Right atrium auricular region (tissue), 2 donors: ENCODE measurements around the gene CPB1. TPM values are rescaled to one million over a fixed set of nuclear protein-coding genes. Genes with fewer than 3 reads are reported as not detected.
A peak's percentile ranks its signal among the peaks of the same experiment; 100 is the strongest.

ENCODE experiments used
- DNase-seq: peaks from one replicate; pipeline ENCODE4 v3.0.0-alpha.2; 2019; ENCODE audit warnings: low spot score
- H3K27ac ChIP-seq, 2 donors: fragments of 200-600 bp; sonication (generic); 1 replicate in 1 of 2; 2 replicates in 1 of 2; pipeline ENCODE4 v1.5.1; 2016 to 2019
- H3K27me3 ChIP-seq, 2 donors: fragments of 200-600 bp; sonication (generic); one replicate each; pipeline versions ENCODE4 v1.5.1 to v1.6.0; 2017 to 2019
- H3K36me3 ChIP-seq: fragments of 200-600 bp; sonication (generic); one replicate; pipeline ENCODE4 v1.5.1; 2016
- H3K4me1 ChIP-seq, 2 donors: fragments of 200-600 bp; sonication (generic); one replicate each; pipeline versions ENCODE4 v1.5.1 to v1.6.0; 2017 to 2019
- H3K4me3 ChIP-seq, 2 donors: fragments of 200-600 bp; sonication (generic); 1 replicate in 1 of 2; 2 replicates in 1 of 2; pipeline ENCODE4 v1.5.1; 2017 to 2019; ENCODE audit warnings: mild to moderate bottlenecking in 1 of 2, moderate library complexity in 1 of 2
- H3K9me3 ChIP-seq, 2 donors: fragments of 200-600 bp; sonication (generic); one replicate each; pipeline ENCODE4 v1.5.1; 2019
- total RNA-seq, 2 donors: library from RNA; depleted of rRNA; stranded (reverse); fragments of >200 nt; gene quantifications; one replicate each; pipeline ENCODE4 v1.1.0, GENCODE V29; 2016
- TF ChIP-seq, protein P1 (sequence below), 2 donors: fragments of 200-600 bp; sonication (generic); IDR thresholded peaks; one replicate each; pipeline ENCODE4 v1.5.1; 2019; ENCODE audit warnings: antibody characterized with exemption in 2 of 2

The CPB1 gene
- total RNA-seq, 2 donors from 2014 or later: 0.41 TPM; not detected in 1

DNA sequence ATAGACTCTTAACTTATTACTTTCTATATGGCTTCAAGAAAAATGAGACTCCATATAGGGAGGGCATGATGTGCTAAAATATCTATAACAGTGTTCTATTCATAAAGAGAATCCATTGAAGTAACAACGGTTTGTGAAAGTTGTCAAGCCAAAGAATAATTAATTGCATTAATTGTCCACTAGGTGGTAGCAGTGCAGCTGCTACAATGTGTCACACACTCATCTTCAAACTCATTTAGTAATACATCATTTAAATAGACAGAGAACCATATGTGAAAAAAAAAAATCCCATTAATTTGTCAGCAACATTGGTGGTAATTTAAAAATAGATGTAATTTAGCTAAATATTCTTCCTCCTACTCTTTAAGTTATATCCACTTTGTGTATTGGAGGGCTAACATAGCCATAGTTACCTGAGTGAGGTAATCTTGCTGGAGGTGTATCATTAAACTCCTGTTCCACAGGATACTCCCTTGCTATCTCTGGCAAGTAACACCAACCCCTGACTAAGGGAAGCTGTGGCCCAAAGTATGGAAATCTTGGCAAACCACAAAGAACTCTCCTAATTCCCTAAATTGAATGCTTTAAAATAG lies 33.8 kb downstream of the CPB1 start:
- no peak for DNase-seq
- H3K9me3 ChIP-seq: no peaks in the 10 kb centered on the region
- H3K4me1 ChIP-seq: no peaks in the 10 kb centered on the region
- no peak overlapping the region for H3K4me3 ChIP-seq
- no peaks in the 10 kb centered on the region for H3K36me3 ChIP-seq
- H3K27me3 ChIP-seq: no peaks in the 10 kb centered on the region
- TF ChIP-seq, protein P1, sequence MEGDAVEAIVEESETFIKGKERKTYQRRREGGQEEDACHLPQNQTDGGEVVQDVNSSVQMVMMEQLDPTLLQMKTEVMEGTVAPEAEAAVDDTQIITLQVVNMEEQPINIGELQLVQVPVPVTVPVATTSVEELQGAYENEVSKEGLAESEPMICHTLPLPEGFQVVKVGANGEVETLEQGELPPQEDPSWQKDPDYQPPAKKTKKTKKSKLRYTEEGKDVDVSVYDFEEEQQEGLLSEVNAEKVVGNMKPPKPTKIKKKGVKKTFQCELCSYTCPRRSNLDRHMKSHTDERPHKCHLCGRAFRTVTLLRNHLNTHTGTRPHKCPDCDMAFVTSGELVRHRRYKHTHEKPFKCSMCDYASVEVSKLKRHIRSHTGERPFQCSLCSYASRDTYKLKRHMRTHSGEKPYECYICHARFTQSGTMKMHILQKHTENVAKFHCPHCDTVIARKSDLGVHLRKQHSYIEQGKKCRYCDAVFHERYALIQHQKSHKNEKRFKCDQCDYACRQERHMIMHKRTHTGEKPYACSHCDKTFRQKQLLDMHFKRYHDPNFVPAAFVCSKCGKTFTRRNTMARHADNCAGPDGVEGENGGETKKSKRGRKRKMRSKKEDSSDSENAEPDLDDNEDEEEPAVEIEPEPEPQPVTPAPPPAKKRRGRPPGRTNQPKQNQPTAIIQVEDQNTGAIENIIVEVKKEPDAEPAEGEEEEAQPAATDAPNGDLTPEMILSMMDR (IDR thresholded peaks at IDR 0.05): peak; percentile 52 to 85
- H3K27ac ChIP-seq: no peak overlapping the region

DNA sequence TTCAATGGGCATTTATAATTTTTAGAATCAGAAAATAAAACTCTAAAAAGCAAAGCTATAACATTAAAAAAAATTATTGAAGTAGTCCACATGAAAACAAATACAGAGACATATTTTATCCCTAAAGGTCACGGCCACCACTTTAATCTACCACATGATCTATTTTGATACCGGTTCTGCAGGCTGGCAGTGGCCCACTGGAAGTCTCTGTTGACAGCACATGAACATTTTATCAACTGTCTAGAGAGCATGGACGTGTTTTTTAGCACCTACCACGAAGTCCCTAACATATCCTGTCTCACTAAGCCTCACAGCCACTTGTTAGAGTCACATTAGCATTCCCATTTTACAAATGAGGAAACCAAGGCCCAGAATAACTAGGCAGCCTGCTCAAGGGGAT lies 35.7 kb downstream of the CPB1 start:
- no peak overlapping the region for H3K4me3 ChIP-seq
- H3K27me3 ChIP-seq: no peaks in the 10 kb centered on the region
- H3K4me1 ChIP-seq: no peaks in the 10 kb centered on the region
- no peaks in the 10 kb centered on the region for H3K9me3 ChIP-seq
- TF ChIP-seq, protein P1 (IDR thresholded peaks at IDR 0.05): no peak
- no peak for DNase-seq
- no peak overlapping the region for H3K27ac ChIP-seq
- no peaks in the 10 kb centered on the region for H3K36me3 ChIP-seq

DNA sequence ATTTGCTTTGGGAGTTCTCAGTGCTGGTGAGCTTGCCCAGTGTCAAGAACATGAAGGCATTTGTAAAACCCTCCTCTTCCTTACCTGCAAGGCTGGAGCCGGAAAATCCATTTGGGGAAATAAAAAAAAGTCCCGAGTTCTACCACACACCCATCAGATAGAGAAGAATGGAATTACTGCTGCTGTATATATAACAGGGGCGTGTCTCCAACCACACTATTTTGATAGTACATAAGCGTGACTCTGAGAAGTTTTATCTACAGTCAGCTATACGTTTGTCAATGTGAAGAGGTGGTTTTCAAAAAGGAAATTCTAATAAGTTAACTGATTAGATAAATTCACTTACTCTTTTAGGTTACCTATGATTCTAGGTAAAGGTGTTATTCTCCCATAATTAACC lies 36.2 kb downstream of the CPB1 start:
- TF ChIP-seq, protein P1 (IDR thresholded peaks at IDR 0.05): no peak
- Histone ChIP-seq H3K4me1 (no peaks in the 10 kb centered on the region), H3K4me3 (no peak overlapping the region), H3K27me3 (no peaks in the 10 kb centered on the region), H3K36me3 (no peaks in the 10 kb centered on the region), H3K9me3 (no peaks in the 10 kb centered on the region), H3K27ac (no peak overlapping the region)
- no peak for DNase-seq

DNA sequence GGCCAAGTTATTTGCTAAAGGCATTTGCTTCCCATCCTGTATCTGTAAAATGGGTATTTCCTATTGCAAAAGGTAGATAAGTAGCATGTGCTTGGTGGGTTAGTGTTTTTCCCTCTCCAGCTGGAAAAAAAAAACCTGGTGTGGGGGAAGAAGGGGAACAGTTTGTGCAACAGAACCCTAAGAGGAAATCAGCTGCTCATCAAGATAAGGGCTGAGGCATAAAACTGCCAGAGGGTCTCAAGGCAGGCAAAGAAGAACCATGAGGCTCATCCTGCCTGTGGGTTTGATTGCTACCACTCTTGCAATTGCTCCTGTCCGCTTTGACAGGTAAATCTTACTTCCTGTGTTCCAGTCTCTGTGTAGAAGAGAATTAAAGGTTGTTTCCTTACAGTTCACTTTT lies 37.4 kb downstream of the CPB1 start, which contains the start of gene CPA3:
TSS of gene CPA3 (plus strand) at position 248 of the 400 bp plus-strand sequence. CDS start at position 260, 12 bp downstream.
- Histone ChIP-seq H3K27ac (no peak within 1 kb of the TSS), H3K4me3 (no peak within 1 kb of the TSS), H3K36me3 (no peaks in the 10 kb centered on the region), H3K27me3 (no peaks in the 10 kb centered on the region), H3K9me3 (no peaks in the 10 kb centered on the region), H3K4me1 (no peaks in the 10 kb centered on the region)
- DNase-seq: no peak
- TF ChIP-seq, protein P1 (IDR thresholded peaks at IDR 0.05): no peak

DNA sequence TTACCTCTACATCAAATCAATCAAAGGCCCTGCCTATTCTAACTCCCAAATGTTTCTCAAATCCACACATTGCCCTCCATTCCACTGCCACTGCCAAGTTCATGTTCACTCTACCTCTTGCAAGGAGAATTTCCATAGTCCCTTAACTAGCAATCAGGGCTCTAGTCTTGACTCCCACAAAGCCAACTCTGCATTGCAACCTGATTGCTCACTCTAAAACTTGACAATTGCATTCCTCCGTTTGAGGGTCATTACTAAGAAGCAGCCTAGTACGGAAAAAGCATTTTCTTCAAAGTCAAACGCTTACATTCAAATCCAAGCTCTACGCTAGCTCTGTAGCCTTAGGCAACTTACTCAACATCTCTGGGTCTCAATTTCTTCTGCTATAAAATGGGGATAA lies 38.6 kb downstream of the CPB1 start:
- Histone ChIP-seq H3K4me3 (no peak overlapping the region), H3K4me1 (no peaks in the 10 kb centered on the region), H3K27ac (no peak overlapping the region), H3K27me3 (no peaks in the 10 kb centered on the region), H3K36me3 (no peaks in the 10 kb centered on the region), H3K9me3 (no peaks in the 10 kb centered on the region)
- TF ChIP-seq, protein P1 (IDR thresholded peaks at IDR 0.05): no peak
- DNase-seq: no peak
